HG02852 (cell line): ENCODE results near the gene IL17B.
"Not testable (repeated sequence)": the region's sequence is repeated elsewhere in the genome, so short reads cannot be mapped to it uniquely, and the experiment has no call there.

Source experiments
- ATAC-seq: cut with Tn5 transposase; IDR thresholded peaks from one replicate; pipeline ENCODE4 v1.9.1; 2021; ENCODE audit warnings: mild to moderate bottlenecking, moderate library complexity; ENCODE audit not compliant: unreplicated experiment

IL17B gene

DNA sequence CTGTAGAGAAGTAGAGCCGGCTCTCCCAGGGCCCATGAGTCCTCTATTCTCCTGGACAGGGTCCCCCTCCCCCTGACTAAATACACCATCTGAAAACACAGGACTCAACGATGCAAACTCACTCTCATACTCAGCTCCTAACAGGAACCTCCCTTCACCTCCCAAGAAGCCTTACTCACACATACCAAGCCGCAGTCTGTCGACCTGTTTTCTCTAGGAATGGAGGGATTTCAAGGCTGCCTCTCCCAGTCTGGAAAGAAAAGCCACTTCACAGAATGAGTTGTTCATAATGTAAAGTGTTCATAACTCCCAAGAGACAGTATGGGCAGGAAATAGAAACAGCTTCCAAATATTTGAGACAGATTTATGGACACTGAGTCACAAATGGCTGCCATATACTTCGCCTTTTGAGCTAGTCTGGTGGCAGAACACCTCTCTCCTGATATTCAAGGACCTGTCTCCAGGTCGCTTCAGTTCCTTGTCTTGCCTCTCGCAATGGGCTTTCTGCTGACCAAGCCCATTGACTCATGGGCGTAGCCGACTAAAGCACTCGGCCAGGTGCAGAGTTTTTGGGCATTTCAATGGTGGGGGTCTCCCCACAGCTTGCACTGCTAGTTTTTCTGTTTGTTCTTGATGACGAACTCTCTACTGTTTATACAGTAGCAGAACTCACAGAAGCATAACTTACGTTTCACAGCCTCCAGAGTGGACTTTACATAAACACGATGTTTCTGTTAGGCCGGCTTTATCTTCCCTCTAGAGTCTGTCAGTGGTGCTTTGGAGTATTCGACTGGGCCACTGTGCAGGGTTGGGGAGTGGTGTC lies 25.0 kb upstream of the IL17B start:
- ATAC-seq: no peak

GRCh38 chr5:149402291-149402690 lies 23.2 kb upstream of the IL17B start:
- ATAC-seq: no peak

GRCh38 chr5:149401051-149401450 lies 22.0 kb upstream of the IL17B start:
- no peak for ATAC-seq

DNA sequence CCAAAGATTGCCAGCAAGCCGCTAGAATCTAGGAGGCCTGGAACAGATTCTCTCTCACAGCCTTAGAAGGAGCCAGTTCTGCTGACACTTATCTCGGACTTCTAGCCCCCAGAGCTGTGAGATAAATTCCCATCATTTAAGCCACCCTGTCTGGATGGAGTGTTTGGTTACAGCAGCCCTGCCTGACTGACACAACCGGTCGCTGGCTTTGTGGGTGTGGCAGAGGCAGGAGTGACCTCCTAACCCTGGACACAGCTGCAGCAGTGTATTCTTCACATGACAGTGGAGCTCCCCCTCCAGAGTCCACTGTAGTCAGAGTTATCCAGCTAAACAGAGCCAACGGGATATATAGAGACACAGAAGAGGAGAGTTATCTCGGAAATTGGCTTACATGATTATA lies 21.2 kb upstream of the IL17B start:
- no peak for ATAC-seq

DNA sequence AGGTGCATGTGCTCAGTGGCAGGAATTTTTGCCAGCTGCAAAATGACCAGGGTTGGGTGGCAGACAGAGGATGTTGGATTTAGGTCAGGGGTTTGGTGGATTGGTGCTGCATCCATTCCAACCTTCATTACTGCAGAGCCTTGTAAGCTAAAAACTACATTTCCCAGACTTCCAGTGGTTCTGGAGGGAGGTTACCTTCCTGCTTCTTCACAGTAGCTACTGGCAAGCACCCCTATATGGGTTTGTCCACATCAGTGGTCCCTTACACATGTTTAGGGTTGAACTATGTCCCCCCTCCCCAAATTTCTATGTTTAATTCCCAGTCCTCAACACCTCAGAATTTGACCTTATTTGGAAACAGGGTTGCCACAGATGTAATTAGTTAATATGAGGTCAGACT lies 20.7 kb upstream of the IL17B start:
- no peak for ATAC-seq

GRCh38 chr5:149398747-149399266 lies 19.7 kb upstream of the IL17B start:
- not testable (repeated sequence) for ATAC-seq

DNA sequence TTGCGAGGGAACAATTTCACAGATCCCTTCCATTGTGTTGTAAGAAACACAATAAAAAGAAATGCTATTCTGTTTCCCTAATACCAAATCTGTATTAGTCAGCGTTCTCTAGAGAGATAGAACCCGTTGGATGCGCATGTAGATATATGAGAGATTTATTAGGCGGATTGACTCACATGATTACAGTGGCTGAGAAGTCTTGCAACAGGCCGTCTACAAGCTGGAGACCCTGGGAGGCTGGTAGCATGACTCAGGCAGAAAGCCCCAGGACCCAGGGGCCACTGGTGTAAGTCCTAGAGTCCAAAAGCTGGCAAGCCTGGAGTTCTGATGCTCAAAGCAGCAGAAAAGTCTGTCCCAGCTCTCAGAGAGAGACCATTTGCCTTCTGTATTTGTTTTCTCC lies 18.4 kb upstream of the IL17B start:
- no peak for ATAC-seq

GRCh38 chr5:149394996-149395395 lies 15.9 kb upstream of the IL17B start:
- not testable (repeated sequence) for ATAC-seq

GRCh38 chr5:149392718-149393117 lies 13.6 kb upstream of the IL17B start:
- no peak for ATAC-seq

DNA sequence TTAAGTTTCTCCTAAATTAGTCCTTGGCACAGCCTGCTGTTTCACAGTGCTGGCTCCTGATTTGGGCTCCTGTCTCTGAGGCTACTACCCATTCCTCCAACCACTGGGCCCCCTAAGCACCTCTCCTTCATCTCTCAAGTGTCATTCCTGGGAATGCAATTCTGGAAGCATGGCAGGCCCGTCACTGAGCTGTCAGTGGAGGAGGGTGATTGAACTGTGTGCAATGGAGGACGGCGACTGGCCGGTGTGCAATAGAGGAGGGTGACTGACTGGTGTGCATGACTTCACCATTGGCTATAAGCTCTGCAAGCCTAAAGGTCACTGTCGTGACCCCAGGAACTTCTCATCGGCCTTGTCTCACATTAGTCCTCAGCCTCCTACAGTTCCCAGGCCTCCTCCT lies 12.4 kb upstream of the IL17B start:
- ATAC-seq: no peak

GRCh38 chr5:149391076-149391475 lies 12.0 kb upstream of the IL17B start:
- ATAC-seq: not testable (repeated sequence)

DNA sequence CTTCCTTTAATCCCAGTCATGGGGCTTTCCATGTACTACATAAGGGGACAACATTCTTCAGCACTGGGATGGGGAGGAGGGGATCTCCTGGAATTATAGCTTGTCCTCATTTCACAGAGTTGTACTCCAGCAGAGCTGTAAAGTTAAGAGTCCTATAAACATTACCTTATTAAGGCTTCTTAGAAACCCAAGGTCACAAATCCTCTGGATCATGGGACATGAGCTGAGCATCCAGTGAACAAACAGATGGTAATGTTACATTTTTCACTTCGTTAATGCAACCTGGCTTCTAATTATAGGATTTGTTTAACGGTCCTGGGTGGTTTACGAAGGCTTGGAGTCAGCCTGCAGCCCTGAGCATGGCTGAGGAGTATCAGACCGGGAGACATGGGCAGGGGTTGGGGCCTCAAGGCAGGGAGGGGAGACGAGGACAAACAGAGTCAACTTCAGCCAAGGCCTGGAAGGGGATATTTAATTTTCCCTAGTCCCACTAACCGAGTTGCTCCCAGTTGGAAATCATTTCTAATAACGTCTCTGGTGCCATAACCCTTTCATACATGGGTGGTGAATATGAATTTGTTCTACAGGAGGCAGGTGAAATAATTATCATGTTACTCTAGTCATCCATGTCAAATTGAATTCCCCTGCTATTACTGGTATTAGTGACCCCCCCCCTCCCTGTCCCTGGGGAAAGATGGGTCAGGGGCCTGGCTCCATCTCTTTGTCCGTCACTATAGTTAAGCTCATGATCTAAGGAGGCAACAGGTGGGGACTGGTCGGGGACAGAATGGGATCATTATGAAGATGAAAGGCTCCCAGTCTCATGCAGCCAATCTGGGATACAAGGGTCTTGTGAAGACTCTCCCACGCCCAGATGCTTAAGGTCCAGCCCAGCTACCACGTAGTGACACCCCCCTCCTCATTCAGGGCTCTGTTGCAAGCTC lies 10.7 kb upstream of the IL17B start:
- no peak for ATAC-seq

DNA sequence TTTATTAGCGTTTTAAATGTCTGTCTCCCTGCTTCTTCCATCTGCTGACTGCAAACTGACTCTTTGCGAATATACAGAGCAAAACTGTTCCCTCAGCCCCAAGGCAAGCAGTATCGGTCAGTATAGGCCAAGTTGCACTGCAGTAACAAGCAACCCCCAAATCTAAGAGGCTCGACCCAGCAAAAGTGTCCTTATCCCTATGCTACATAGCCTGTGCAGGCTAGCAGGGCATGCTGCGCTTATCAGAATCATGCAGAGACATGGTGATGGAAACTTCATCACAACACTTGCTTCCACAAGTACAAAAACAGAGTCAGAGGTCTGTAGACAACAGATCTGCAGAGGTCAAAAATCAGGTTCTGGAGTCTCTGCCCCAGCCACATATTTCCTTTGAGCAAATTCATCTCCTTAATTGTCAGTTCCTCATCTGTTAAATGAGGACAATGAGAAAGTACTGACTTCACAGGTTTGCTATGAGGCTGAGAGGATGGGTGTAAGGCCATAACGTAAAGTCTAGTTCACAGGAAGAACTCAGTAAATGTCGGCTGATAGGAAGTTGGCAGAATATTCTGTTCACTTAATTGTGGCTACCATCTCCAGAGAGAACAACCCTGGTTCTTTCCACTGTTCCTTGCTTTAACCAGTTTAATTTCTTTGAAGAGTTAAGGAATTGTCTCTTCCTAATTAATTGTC lies 9.6 kb upstream of the IL17B start:
- ATAC-seq: no peak

DNA sequence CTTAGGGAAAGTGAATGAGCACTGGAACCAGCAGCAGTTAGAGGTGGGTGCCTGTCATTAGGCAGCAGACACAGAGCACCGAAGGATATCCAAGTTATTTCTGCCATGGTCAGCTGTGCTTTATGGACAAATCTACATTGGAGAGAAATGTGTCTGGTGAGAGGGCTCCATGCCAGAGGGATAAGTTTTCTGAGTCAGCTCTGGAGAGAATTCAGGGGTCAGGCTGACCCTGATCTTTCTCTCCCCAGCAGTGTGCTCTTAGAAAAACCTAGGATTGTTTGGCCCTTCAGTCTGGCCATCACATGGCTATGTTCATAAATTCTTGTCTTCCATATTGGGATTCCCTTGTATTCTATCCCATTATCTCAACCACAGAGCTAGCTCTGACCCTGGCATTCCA lies 8.9 kb upstream of the IL17B start:
- ATAC-seq: no peak

DNA sequence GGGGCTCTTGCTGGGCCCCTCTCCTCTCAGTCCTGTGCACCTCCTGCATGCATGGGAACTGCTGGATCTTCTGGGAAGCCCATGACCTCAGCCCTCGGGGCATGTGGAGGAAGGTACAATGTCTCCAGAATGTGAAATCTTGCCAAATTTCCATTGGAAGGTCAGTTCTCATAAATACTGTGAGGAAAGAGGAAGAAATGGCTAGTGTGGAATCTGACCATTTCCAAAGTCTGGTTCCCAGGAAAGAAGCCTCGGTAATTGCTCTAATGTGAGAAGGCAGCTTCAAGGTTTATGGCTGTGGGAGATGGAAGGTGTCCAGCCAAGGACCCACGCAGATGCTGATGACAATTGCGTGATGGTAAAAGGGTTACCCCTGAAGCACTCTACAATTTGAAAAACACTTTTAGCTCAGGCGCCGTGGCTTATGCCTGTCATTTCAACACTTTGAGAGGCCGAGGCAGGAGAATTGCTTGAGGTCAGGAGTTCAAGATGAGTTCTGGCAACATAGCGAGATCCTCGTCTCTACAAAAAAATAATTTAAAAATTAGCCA lies 8.1 kb upstream of the IL17B start:
- no peak for ATAC-seq

- no peak for ATAC-seq
Observed at GRCh38 chr5:149386166-149386565, 7.1 kb upstream of the IL17B start.

DNA sequence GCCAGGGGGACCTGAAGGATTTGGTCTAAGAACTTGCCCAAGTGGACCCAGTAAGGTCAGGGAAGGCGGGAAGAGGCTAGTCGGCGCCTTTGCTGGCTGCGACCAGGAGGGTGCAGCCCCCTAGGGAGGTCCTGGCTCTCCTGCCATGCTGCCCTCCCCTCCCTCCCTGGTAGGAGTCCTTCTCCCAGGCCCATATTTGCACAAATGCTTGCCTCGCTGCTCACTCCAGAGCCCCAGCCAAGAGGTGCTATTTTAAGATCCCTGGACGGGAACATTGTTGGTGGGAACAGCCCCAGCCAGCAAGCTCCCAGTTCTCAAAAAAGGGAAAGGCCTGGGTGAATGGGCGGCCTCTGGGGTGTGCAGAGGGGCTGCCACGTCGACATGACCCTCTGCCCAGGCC lies 4.3 kb upstream of the IL17B start:
- no peak for ATAC-seq

- ATAC-seq: no peak
Observed at GRCh38 chr5:149382517-149383220, 3.6 kb upstream of the IL17B start.

GRCh38 chr5:149381986-149382338 lies 2.9 kb upstream of the IL17B start:
- ATAC-seq: peak; percentile 79

DNA sequence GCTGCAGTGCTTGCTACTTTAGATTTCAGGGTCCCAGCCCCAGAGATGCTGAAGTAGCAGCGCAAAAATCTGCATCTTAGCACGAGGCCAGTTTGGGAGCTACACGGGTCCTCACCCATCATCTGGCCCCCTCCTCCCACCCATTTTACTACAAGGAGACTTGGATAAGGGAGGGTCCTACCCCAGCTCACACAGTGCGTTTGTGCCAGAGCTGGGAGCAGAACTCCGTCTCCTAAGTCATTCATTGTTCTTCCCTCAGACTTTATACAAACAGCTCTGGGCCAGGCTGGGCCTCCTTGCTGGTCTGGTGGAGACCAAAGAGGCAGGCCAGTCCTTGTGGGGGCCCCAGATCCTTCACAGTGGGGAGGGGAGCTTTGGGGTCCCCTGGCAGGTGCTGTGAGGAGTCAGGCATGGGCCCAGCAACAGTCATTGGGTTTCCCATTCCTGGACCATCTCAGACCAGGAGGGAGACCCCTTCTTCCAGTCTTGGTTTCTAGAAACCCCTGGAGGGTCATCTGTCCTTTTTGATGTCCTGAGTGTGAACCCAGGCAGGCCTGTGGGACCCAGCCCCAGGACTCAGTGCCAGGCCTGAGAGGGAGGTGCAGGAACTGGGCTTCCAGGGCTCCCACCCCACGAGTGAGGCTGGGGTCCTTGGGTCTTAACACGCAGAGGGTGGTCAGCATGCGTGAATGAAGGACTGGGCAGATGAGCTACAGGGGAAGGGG lies 2.3 kb upstream of the IL17B start:
- ATAC-seq: peak; percentile 17
